NCI-H69 (cell line): ENCODE measurements around the gene FAM43B.

Experiments used
- DNase-seq: peaks from one replicate; lab custom pipeline; 2025; lab: John Stamatoyannopoulos, UW

Gene FAM43B

DNA sequence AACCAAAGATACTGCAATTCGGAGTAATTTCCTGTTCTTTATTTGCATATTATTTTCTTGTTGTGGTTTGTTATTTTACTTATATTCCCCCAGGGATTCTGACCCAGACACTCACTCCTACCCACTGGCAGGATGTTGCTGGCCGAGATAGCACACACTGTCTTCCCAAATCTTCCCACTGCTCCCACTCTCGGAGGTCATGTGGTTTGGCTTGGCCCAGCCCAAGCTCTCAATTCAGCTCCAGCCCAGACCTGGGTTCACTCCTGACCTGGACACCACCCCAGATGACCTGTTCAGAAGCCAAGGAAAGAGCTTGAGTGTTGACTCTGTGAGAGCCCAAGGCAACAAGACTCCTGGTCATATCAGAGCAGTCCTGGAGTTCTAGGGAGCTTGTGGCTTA lies 1.2 kb upstream of the FAM43B start:
- no peak for DNase-seq

DNA sequence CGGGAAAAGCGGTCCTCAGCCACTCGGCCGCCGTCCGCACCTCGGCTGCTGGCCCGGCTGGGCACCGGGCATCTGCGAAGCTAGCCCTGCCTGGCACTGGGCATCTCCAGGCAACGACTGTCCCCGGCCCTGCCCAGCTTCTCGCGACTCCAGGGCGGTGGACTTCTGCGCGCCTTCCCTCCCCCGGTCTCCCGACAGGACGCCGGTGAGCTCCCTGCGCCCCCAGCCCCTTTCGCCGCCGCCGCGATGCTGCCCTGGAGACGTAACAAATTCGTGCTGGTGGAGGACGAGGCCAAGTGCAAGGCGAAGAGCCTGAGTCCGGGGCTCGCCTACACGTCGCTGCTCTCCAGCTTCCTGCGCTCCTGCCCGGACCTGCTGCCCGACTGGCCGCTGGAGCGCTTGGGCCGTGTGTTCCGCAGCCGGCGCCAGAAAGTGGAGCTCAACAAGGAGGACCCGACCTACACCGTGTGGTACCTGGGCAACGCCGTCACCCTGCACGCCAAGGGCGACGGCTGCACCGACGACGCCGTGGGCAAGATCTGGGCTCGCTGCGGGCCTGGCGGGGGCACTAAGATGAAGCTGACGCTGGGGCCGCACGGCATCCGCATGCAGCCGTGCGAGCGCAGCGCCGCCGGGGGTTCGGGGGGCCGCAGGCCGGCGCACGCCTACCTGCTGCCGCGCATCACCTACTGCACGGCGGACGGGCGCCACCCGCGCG lies 514 bp downstream of the FAM43B start:
- DNase-seq, result no peak

GRCh38 chr1:20555025-20555757 lies 2.8 kb downstream of the FAM43B start:
- DNase-seq, result peak; percentile 2

- no peak for DNase-seq
Observed at GRCh38 chr1:20555758-20556120, 3.4 kb downstream of the FAM43B start.

DNA sequence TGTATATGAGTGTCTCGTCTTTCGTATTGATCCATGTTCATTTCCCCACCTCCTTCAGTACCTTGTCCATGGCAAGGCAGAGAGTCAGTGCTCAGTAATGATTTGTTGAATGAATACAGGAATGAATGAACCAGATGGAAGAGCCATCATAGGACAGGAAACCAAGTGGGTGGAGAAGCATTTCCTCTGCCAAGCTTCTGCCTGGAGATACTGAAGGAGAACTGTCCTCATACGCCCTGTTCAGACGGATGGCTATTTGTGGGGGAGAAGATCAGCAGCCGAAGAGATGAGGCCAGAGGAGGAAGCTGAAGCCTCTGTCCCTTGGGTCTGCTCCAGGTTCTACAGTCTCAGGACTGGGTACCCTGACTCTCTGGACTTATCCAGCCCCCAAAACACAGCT lies 5.8 kb downstream of the FAM43B start:
- no peak for DNase-seq

- no peak for DNase-seq
Observed at GRCh38 chr1:20560966-20561365, 8.6 kb downstream of the FAM43B start.

DNA sequence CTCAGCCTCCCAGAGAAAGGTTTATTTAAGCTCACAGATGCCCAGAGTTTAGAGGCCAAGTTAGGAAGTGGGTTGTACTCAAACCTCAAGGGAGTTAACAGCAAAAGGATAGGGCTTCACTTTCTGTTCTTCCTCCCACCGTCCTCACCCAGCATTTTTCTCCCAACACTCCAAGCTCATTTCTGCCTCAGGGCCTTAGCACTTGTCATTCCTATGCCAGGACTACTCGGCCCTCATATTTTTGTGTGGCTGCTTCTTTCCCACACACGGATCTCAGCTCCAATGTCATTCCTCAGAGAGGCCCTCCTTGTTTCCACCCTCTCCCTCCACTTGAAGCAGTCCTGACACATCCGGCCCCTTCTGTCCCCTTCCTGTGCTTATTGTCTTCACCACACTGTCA lies 12.9 kb downstream of the FAM43B start:
- no peak for DNase-seq

DNA sequence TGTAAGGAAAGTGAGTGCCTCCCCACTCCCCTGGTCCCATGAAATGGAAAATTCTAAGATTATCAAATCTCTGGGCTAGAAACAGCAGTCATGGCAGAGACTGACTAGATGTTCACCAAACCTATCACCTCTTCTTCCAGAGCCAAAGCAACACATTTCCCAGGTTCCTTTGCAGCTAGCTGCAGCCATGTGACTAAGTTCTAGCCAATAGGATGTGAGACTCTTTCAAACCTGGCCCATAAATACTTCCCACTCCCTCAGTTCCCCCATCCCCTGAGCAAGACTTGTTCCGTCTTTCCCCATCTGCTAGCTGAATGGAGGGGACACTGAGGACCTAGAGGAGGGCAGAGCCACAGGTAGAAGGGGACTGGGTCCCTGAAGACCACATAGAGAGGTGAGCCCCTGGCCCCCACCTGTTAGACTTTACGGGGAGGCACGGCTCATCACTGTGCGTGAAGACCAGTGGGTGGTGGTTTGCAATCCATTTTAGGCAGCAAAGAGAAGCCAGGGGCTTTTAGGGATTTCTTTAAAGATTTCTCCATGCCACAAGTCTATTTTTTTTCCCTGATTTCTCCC lies 17.2 kb downstream of the FAM43B start:
- DNase-seq, result no peak

DNA sequence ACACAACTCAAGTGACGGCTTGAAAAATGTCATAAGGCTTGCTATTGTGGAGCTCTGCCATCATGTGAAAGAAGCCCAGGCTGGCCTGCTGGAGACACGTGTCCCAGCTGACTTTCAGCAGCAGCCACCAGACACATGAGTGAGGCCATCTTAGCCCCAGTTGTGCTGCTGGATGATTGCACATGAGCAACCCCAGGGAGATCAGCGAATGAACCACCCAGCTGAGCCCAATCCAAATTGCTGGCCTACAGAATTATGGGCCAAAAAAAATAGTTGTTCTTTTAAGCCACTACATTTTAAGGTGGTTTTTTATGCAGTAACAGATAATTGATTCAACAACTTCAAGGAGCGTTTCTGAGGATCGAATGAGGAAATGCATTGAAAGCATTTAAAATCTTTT lies 19.1 kb downstream of the FAM43B start:
- no peak for DNase-seq

DNA sequence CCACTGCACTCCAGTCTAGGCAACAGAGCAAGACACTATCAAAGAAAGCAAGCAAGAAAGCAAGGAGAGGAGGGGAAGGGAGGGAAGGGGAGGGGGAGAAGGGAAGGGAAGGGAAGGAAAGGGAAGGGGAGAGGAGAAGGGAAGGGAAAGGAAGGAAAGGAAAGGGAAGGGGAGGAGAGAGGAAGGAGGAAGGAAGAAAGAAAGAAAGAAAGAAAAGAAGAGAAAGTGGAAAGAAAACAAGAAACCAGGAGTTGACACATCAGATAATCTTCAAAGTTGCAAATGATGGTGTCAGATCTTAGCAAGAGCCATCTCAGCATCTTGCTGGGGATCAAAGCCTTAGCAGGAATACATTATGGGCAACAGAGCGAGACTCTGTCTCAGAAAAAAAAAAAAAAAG lies 21.6 kb downstream of the FAM43B start:
- no peak for DNase-seq

DNA sequence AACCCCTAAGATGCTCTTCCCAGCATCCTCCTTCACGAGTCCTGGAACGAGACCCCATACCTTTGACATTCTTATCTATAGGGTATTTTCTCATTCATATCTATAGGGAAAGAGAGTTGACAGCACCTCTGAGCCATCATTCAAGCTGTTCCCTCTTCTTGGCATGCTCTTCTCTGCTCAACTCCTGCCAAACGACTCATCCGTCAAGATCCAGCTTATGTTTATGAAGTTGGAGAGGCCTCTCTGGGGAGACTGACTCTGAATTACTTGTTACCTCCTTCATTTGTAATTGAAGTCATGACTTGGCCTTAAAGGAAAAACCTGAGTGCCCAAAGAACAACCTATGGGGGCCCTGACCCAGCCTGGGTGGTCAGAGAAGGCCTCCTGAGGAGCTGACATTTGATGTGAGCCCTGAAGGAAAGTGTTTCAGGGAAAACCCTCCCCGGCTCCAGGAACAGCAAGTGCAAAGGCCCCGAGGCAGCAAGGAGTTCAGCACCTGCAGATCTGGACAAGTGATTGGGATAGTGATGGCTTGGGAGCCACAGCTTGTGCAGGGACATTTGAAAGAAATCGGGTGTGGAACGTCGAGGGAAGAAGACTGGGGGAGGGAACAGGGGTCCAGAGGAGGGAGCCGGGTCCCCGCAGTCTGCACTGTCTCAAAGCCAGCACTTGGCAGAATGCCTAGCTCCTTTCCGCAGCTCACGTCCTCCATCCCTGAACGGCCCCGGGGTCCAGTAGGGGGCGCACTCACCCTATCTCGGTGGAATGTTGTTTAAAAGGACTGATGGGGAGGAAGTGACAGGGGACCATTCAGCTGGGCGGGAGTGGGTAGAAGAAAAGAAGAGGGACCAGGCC lies 22.5 kb downstream of the FAM43B start:
- peak; percentile 66 for DNase-seq

- no peak for DNase-seq
Observed at GRCh38 chr1:20575541-20576336, 23.4 kb downstream of the FAM43B start.

- DNase-seq, result no peak
Observed at GRCh38 chr1:20578062-20578461, 25.7 kb downstream of the FAM43B start.

- no peak for DNase-seq
Observed at GRCh38 chr1:20578721-20579395, 26.5 kb downstream of the FAM43B start.

DNA sequence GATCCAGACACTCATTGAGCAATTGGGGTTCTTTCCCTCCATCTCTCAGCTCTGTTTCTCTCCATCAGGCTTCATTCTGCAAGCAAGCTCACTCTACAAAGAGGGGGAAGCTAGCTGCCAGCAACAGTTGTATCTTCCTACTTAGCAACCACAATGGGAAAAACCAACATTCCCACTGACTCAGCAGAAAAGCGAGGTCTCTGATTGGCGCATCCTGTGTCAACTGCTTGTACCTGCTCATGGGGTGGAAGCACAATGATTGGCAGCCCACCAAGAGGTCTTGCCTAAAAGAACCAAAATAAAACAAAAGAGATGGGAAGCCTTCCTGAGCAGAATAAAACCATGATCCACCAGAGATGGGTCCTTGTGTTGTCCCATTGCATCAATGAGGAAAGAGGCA lies 32.5 kb downstream of the FAM43B start:
- no peak for DNase-seq

- DNase-seq, result no peak
Observed at GRCh38 chr1:20586953-20587660, 34.7 kb downstream of the FAM43B start.

GRCh38 chr1:20587661-20588053 lies 35.3 kb downstream of the FAM43B start:
- no peak for DNase-seq

- DNase-seq, result peak; percentile 7
Observed at GRCh38 chr1:20588634-20589225, 36.4 kb downstream of the FAM43B start, which contains the start of gene CDA. TSS of gene CDA (plus strand) at chr1:20589097. CDS start at chr1:20589130, 33 bp downstream.

- no peak for DNase-seq
Observed at GRCh38 chr1:20589331-20590278, 37.2 kb downstream of the FAM43B start.
